Stimulated activated memory B cell treated with anti-CD40 and anti-IgM and Interleukin-4, amounts not matched to agents 10 μg/mL and 1 μg/mL and 100 μg/mL, for 72 hours (primary cell): ENCODE measurements around the gene PYDC2.
"Not testable (repeated sequence)": the region's sequence is repeated elsewhere in the genome, so short reads cannot be mapped to it uniquely, and the experiment has no call there.

Experiments used
- ATAC-seq: fragments of 150-1000 bp; cut with Tn5 transposase; 2 replicates; pipeline ENCODE4 v1.10.0; 2021
- H3K27ac Mint-ChIP-seq: one replicate; pipeline ENCODE4 v1.8.0; 2022; ENCODE audit warnings: mild to moderate bottlenecking, mixed read lengths
- H3K27me3 Mint-ChIP-seq: one replicate; pipeline ENCODE4 v1.8.0; 2022; ENCODE audit warnings: mixed read lengths
- H3K36me3 Mint-ChIP-seq: one replicate; pipeline ENCODE4 v1.8.0; 2022; ENCODE audit warnings: mixed read lengths
- H3K4me1 Mint-ChIP-seq: one replicate; pipeline ENCODE4 v1.8.0; 2022; ENCODE audit warnings: mixed read lengths
- H3K4me3 Mint-ChIP-seq: one replicate; pipeline ENCODE4 v1.8.0; 2022; ENCODE audit warnings: mild to moderate bottlenecking, moderate library complexity, mixed read lengths
- H3K9me3 Mint-ChIP-seq: one replicate; pipeline ENCODE4 v1.8.0; 2022; ENCODE audit warnings: mixed read lengths

PYDC2 gene

GRCh38 chr3:191438150-191438814 is 22.7 kb upstream of the PYDC2 start:
- Mint-ChIP-seq H3K4me3 (no peak overlapping the region), H3K27me3 (peaks cover 8% of the 10 kb centered on the region), H3K27ac (no peak overlapping the region), H3K36me3 (no peaks in the 10 kb centered on the region), H3K4me1 (peaks cover 19% of the 10 kb centered on the region), H3K9me3 (peaks cover 7% of the 10 kb centered on the region)
- no peak for ATAC-seq

- H3K36me3 Mint-ChIP-seq: no peaks in the 10 kb centered on the region
- H3K27me3 Mint-ChIP-seq: peaks cover 8% of the 10 kb centered on the region
- H3K4me1 Mint-ChIP-seq: peaks cover 17% of the 10 kb centered on the region
These were observed 20.4 kb upstream of the PYDC2 start for GRCh38 chr3:191440532-191440931.

GRCh38 chr3:191441687-191442086 is 19.3 kb upstream of the PYDC2 start:
- ATAC-seq: peak; percentile 63
- peaks cover 7% of the 10 kb centered on the region for H3K4me1 Mint-ChIP-seq
- no peaks in the 10 kb centered on the region for H3K36me3 Mint-ChIP-seq
- H3K4me3 Mint-ChIP-seq: no peak overlapping the region
- no peak overlapping the region for H3K27ac Mint-ChIP-seq
- peaks cover 7% of the 10 kb centered on the region for H3K9me3 Mint-ChIP-seq
- peaks cover 8% of the 10 kb centered on the region for H3K27me3 Mint-ChIP-seq

More at GRCh38 chr3:191440532-191440931, 20.4 kb upstream of the PYDC2 start:
- Mint-ChIP-seq H3K9me3 (peaks cover 7% of the 10 kb centered on the region), H3K27ac (no peak overlapping the region), H3K4me3 (no peak overlapping the region)
- no peak for ATAC-seq

GRCh38 chr3:191444569-191444968 is 16.4 kb upstream of the PYDC2 start:
- no peaks in the 10 kb centered on the region for H3K27me3 Mint-ChIP-seq
- H3K27ac Mint-ChIP-seq: no peak overlapping the region
- H3K4me1 Mint-ChIP-seq: peaks cover 7% of the 10 kb centered on the region
- H3K4me3 Mint-ChIP-seq: no peak overlapping the region
- no peaks in the 10 kb centered on the region for H3K36me3 Mint-ChIP-seq
- no peak for ATAC-seq
- peaks cover 7% of the 10 kb centered on the region for H3K9me3 Mint-ChIP-seq

GRCh38 chr3:191449256-191449655 is 11.7 kb upstream of the PYDC2 start:
- Mint-ChIP-seq H3K9me3 (peaks cover 3% of the 10 kb centered on the region), H3K36me3 (peaks cover 4% of the 10 kb centered on the region), H3K27me3 (no peaks in the 10 kb centered on the region), H3K27ac (no peak overlapping the region), H3K4me1 (no peaks in the 10 kb centered on the region), H3K4me3 (no peak overlapping the region)
- no peak for ATAC-seq

- no peak for ATAC-seq
- H3K4me1 Mint-ChIP-seq: peaks cover 12% of the 10 kb centered on the region
These were observed 5.6 kb upstream of the PYDC2 start for GRCh38 chr3:191455257-191455952.

GRCh38 chr3:191460360-191460759 is 603 bp upstream of the PYDC2 start:
- no peak overlapping the region for H3K4me3 Mint-ChIP-seq
- H3K27me3 Mint-ChIP-seq: no peaks in the 10 kb centered on the region
- H3K9me3 Mint-ChIP-seq: no peaks in the 10 kb centered on the region
- peaks cover 8% of the 10 kb centered on the region for H3K4me1 Mint-ChIP-seq
- no peak for ATAC-seq
- no peak overlapping the region for H3K27ac Mint-ChIP-seq
- H3K36me3 Mint-ChIP-seq: no peaks in the 10 kb centered on the region

More at GRCh38 chr3:191455257-191455952, 5.6 kb upstream of the PYDC2 start:
- Mint-ChIP-seq H3K9me3 (peaks cover 3% of the 10 kb centered on the region), H3K4me3 (peak overlapping the region; percentile 53), H3K27me3 (no peaks in the 10 kb centered on the region), H3K36me3 (peaks cover 4% of the 10 kb centered on the region), H3K27ac (peak overlapping the region; percentile 62)

- no peaks in the 10 kb centered on the region for H3K36me3 Mint-ChIP-seq
- H3K4me3 Mint-ChIP-seq: no peak overlapping the region
- H3K9me3 Mint-ChIP-seq: no peaks in the 10 kb centered on the region
- H3K27ac Mint-ChIP-seq: no peak overlapping the region
- no peaks in the 10 kb centered on the region for H3K4me1 Mint-ChIP-seq
- H3K27me3 Mint-ChIP-seq: peaks cover 44% of the 10 kb centered on the region
- no peak for ATAC-seq
These were observed 9.1 kb downstream of the PYDC2 start for GRCh38 chr3:191470080-191470479.

GRCh38 chr3:191470545-191470944 is 9.6 kb downstream of the PYDC2 start:
- Mint-ChIP-seq H3K4me1 (no peaks in the 10 kb centered on the region), H3K4me3 (no peak overlapping the region), H3K9me3 (no peaks in the 10 kb centered on the region), H3K36me3 (no peaks in the 10 kb centered on the region), H3K27ac (no peak overlapping the region), H3K27me3 (peaks cover 45% of the 10 kb centered on the region)
- ATAC-seq: no peak

GRCh38 chr3:191473661-191474198 is 12.8 kb downstream of the PYDC2 start:
- H3K27me3 Mint-ChIP-seq: peaks cover 45% of the 10 kb centered on the region
- no peak overlapping the region for H3K27ac Mint-ChIP-seq
- no peak for ATAC-seq
- no peaks in the 10 kb centered on the region for H3K4me1 Mint-ChIP-seq
- no peak overlapping the region for H3K4me3 Mint-ChIP-seq
- no peaks in the 10 kb centered on the region for H3K36me3 Mint-ChIP-seq
- no peaks in the 10 kb centered on the region for H3K9me3 Mint-ChIP-seq

GRCh38 chr3:191476066-191476772 is 15.3 kb downstream of the PYDC2 start:
- Mint-ChIP-seq H3K4me3 (no peak overlapping the region), H3K9me3 (peaks cover 2% of the 10 kb centered on the region), H3K4me1 (no peaks in the 10 kb centered on the region)

GRCh38 chr3:191483994-191484393 is 23.0 kb downstream of the PYDC2 start:
- not testable (repeated sequence) for H3K27ac Mint-ChIP-seq, ATAC-seq, H3K36me3 Mint-ChIP-seq, H3K4me1 Mint-ChIP-seq, H3K4me3 Mint-ChIP-seq
- Mint-ChIP-seq H3K9me3 (peaks cover 11% of the 10 kb centered on the region), H3K27me3 (peaks cover 60% of the 10 kb centered on the region)

More at GRCh38 chr3:191476066-191476772, 15.3 kb downstream of the PYDC2 start:
- Mint-ChIP-seq H3K36me3 (no peaks in the 10 kb centered on the region), H3K27ac (no peak overlapping the region), H3K27me3 (peaks cover 44% of the 10 kb centered on the region)
- no peak for ATAC-seq

GRCh38 chr3:191484461-191484860 is 23.5 kb downstream of the PYDC2 start:
- ATAC-seq: no peak
- peaks cover 4% of the 10 kb centered on the region for H3K36me3 Mint-ChIP-seq
- H3K9me3 Mint-ChIP-seq: peaks cover 11% of the 10 kb centered on the region
- H3K4me3 Mint-ChIP-seq: no peak overlapping the region
- no peak overlapping the region for H3K27ac Mint-ChIP-seq
- no peaks in the 10 kb centered on the region for H3K4me1 Mint-ChIP-seq
- H3K27me3 Mint-ChIP-seq: peaks cover 58% of the 10 kb centered on the region

GRCh38 chr3:191492601-191493000 is 31.6 kb downstream of the PYDC2 start:
- Mint-ChIP-seq H3K27ac (no peak overlapping the region), H3K9me3 (no peaks in the 10 kb centered on the region), H3K4me3 (no peak overlapping the region), H3K4me1 (no peaks in the 10 kb centered on the region), H3K27me3 (peaks cover 5% of the 10 kb centered on the region), H3K36me3 (no peaks in the 10 kb centered on the region)
- ATAC-seq: no peak

- no peak overlapping the region for H3K27ac Mint-ChIP-seq
- no peaks in the 10 kb centered on the region for H3K4me1 Mint-ChIP-seq
- no peaks in the 10 kb centered on the region for H3K9me3 Mint-ChIP-seq
- ATAC-seq: no peak
- no peak overlapping the region for H3K4me3 Mint-ChIP-seq
- H3K27me3 Mint-ChIP-seq: no peaks in the 10 kb centered on the region
- no peaks in the 10 kb centered on the region for H3K36me3 Mint-ChIP-seq
These were observed 32.4 kb downstream of the PYDC2 start for GRCh38 chr3:191493336-191493735.
